Prostate gland (tissue), 2 donors: ENCODE results near the gene FOXJ1. TPM values are rescaled to one million over a fixed set of nuclear protein-coding genes. Genes with fewer than 3 reads are reported as not detected.

Experiments
- DNase-seq: peaks from one replicate; pipeline ENCODE4 v3.0.0-alpha.2; 2019; ENCODE audit warnings: low spot score
- H3K27ac ChIP-seq, 2 donors: fragments of 200-600 bp; sonication (generic); 2 replicates each; pipeline ENCODE4 v1.5.1; 2017 to 2019
- H3K27me3 ChIP-seq: fragments of 200-600 bp; sonication (generic); replicated peaks from 2 replicates; pipeline ENCODE4 v1.5.1; 2019; ENCODE audit not compliant: insufficient read depth
- H3K36me3 ChIP-seq, 2 donors: fragments of 200-600 bp; sonication (generic); 1 replicate in 1 of 2; 2 replicates in 1 of 2; pipeline versions ENCODE4 v1.5.1 to v1.8.1; 2017 to 2019
- H3K4me1 ChIP-seq: fragments of 200-600 bp; sonication (generic); replicated peaks from 2 replicates; pipeline ENCODE4 v1.5.1; 2019
- H3K4me3 ChIP-seq, 2 donors: fragments of 200-600 bp; sonication (generic); 2 replicates each; pipeline ENCODE4 v1.5.1; 2017 to 2019
- H3K9me3 ChIP-seq: fragments of 200-600 bp; sonication (generic); 2 replicates; pipeline ENCODE4 v1.5.1; 2017
- POLR2A ChIP-seq: fragments of 450-650 bp; IDR thresholded peaks from one replicate; pipeline ENCODE4 v1.6.1; 2016; ENCODE audit warnings: antibody characterized with exemption, mild to moderate bottlenecking
- POLR2AphosphoS5 ChIP-seq: sonication (generic); formaldehyde crosslinking; IDR thresholded peaks from one replicate; pipeline ENCODE4 v1.6.1; 2017; ENCODE audit warnings: antibody characterized with exemption
- WGBS: methylation state at CpG from one replicate; pipeline ENCODE4 v1.1.5; 2018; 5-methylcytosine and 5-hydroxymethylcytosine counted together
- intact Hi-C: fragments of 100-400 bp; cut with DNase I; formaldehyde crosslinking; loops from one replicate; pipeline ENCODE4 v1.14.2; 2022
- microRNA-seq: library from miRNA; unstranded; fragments of <30 nt; microRNA quantifications from one replicate; pipeline ENCODE4, GENCODE V29; 2016
- small RNA-seq, 2 donors: library from RNA; depleted of rRNA; stranded (forward); fragments of <200 nt; gene quantifications; one replicate each; pipeline ENCODE3, GENCODE V24; 2016
- total RNA-seq, 2 donors: library from RNA; depleted of rRNA; stranded (reverse); fragments of >200 nt; gene quantifications; one replicate each; pipeline ENCODE4 v1.1.0, GENCODE V29; 2016
- TF ChIP-seq, protein P1 (sequence below), 4 experiments: fragments of 200-600 bp in 2 of 4; fragments of 450-650 bp in 2 of 4; sonication (generic) in 2 of 4; IDR thresholded peaks; 1 replicate in 3 of 4; 2 replicates in 1 of 4; pipeline ENCODE4 v1.5.1; 2016 to 2019; ENCODE audit warnings: antibody characterized with exemption in 4 of 4, mild to moderate bottlenecking in 2 of 4, moderate library complexity in 2 of 4

The FOXJ1 gene
- total RNA-seq, 2 donors from 2014 or later = 0.55 to 11.2 TPM

DNA sequence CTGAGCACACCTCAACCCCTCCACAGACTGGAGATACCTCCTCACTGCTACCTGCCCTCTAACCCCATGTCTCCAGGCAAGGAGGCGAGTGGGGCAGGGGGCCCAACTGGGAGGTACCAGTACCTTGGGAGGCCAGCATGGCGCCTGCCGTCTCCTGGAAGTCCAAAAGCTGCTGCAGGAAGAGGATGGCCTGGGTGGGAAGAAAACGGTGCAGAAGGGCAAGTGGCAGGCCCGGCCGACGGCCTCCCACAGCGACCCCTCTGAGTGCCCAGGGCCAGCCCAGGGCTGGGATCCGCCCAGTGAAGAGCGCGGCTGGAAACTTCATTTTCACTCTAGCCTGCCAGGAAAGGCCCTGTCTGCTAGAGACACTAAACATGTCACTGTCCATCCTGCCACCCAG lies 53.5 kb downstream of the FOXJ1 start:
- Histone ChIP-seq H3K4me3 (no peak overlapping the region), H3K36me3 (peaks cover 20 to 42% of the 10 kb centered on the region in 2 donors), H3K27me3 (no peaks in the 10 kb centered on the region), H3K27ac (no peak overlapping the region), H3K9me3 (no peaks in the 10 kb centered on the region), H3K4me1 (no peaks in the 10 kb centered on the region)
- no peak for DNase-seq
- intact Hi-C loops = no loop called here
- no peak for TF ChIP-seq POLR2A
- TF ChIP-seq, protein P1, sequence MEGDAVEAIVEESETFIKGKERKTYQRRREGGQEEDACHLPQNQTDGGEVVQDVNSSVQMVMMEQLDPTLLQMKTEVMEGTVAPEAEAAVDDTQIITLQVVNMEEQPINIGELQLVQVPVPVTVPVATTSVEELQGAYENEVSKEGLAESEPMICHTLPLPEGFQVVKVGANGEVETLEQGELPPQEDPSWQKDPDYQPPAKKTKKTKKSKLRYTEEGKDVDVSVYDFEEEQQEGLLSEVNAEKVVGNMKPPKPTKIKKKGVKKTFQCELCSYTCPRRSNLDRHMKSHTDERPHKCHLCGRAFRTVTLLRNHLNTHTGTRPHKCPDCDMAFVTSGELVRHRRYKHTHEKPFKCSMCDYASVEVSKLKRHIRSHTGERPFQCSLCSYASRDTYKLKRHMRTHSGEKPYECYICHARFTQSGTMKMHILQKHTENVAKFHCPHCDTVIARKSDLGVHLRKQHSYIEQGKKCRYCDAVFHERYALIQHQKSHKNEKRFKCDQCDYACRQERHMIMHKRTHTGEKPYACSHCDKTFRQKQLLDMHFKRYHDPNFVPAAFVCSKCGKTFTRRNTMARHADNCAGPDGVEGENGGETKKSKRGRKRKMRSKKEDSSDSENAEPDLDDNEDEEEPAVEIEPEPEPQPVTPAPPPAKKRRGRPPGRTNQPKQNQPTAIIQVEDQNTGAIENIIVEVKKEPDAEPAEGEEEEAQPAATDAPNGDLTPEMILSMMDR (IDR thresholded peaks at IDR 0.05) = no peak
- TF ChIP-seq POLR2AphosphoS5 = no peak
- WGBS = 95% methylated on average over 11 of the region's 11 CpGs

DNA sequence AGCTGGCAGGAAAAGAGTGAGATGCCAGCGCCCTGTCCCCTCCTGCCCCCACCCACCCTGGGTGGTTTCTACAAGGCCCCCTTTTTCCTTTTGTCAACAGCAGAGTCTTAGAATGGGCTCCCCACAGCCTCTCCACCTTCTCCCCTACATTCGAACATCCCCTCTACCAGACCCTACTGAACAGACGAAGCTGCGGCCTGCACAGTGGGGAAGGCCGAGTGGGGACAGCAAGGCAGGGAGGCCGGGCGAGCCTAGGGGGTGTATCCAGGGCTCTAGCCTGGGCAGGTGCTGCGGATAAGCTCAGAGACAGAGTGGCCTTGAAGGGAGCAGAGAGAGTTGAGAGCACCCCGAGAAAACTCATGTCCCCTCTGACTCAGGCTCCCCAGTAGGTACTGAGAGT lies 54.7 kb downstream of the FOXJ1 start:
- Histone ChIP-seq H3K27ac (no peak overlapping the region), H3K4me3 (no peak overlapping the region), H3K9me3 (no peaks in the 10 kb centered on the region), H3K4me1 (no peaks in the 10 kb centered on the region), H3K36me3 (peaks cover 20 to 44% of the 10 kb centered on the region in 2 donors), H3K27me3 (no peaks in the 10 kb centered on the region)
- TF ChIP-seq, protein P1 (IDR thresholded peaks at IDR 0.05) = no peak
- TF ChIP-seq POLR2AphosphoS5 (no peak), POLR2A (no peak)
- 93% methylated on average over 9 of the region's 9 CpGs for WGBS
- DNase-seq = no peak
- intact Hi-C loops = no loop called here

Small RNA genes lying within 50 kb of the gene (microRNA-seq; reads per million reads assigned to microRNA genes)
- gene MIR6868 = 3.1 reads per million, percentile 36 among the genes with 10 or more reads in this experiment

Small RNA genes lying within 50 kb of the gene (small RNA-seq; reads per million reads assigned to genes)
- 0.09 to 0.10 reads per million in 2 donors for gene MIR6868

Other genes with a start within 250 kb of the FOXJ1 start
- gene TRIM65, start 244.3 kb downstream of the FOXJ1 start, total RNA-seq = 10 to 100 TPM; 27.5 to 28.1 TPM
- 10 to 100 TPM; 40.3 to 85.6 TPM for gene MRPL38, start 236.4 kb downstream of the FOXJ1 start, total RNA-seq
- gene FBF1, start 200.2 kb downstream of the FOXJ1 start, total RNA-seq = 10 to 100 TPM; 18.9 to 31.3 TPM
- 10 to 100 TPM; 75.5 to 79.0 TPM for gene ACOX1, start 162.1 kb downstream of the FOXJ1 start, total RNA-seq
- gene TEN1, start 162.0 kb downstream of the FOXJ1 start, total RNA-seq = 10 to 100 TPM; 20.9 to 25.1 TPM
- gene CDK3, start 140.4 kb downstream of the FOXJ1 start, total RNA-seq = 10 to 100 TPM; 16.9 to 17.2 TPM
- 10 to 100 TPM; 23.0 to 29.1 TPM for gene EVPL, start 113.9 kb downstream of the FOXJ1 start, total RNA-seq
- 10 to 100 TPM; 33.5 to 51.2 TPM for gene SRP68, start 68.7 kb downstream of the FOXJ1 start, total RNA-seq
- gene GALR2, start 66.5 kb downstream of the FOXJ1 start, total RNA-seq = under 1 TPM in 1 of 2 donors, not detected in 1; 0.80 TPM
- not detected for gene ZACN, start 62.1 kb downstream of the FOXJ1 start, total RNA-seq
- 100 to 1,000 TPM; 136 to 159 TPM for gene EXOC7, start 37.5 kb downstream of the FOXJ1 start, total RNA-seq
- gene RNF157, start 99.2 kb upstream of the FOXJ1 start, total RNA-seq = 10 to 100 TPM in 1 of 2 donors, 1 to 10 TPM in 1; 1.6 to 47.5 TPM
- 10 to 100 TPM; 19.4 to 19.7 TPM for gene UBALD2, start 124.1 kb upstream of the FOXJ1 start, total RNA-seq
- 1 to 10 TPM; 3.1 to 9.8 TPM for gene QRICH2, start 167.0 kb upstream of the FOXJ1 start, total RNA-seq
- 100 to 1,000 TPM in 1 of 2 donors, 10 to 100 TPM in 1; 51.5 to 115 TPM for gene PRPSAP1, start 212.7 kb upstream of the FOXJ1 start, total RNA-seq
- 10 to 100 TPM in 1 of 2 donors, 1 to 10 TPM in 1; 6.6 to 34.1 TPM for gene SPHK1, start 243.4 kb upstream of the FOXJ1 start, total RNA-seq